Thoracic aorta (tissue), 2 donors: ENCODE data around the gene DDX20. TPM values are rescaled to one million over a fixed set of nuclear protein-coding genes. Genes with fewer than 3 reads are reported as not detected.

Experiments
- ATAC-seq: fragments of 150-250 bp; one replicate; pipeline ENCODE4 v1.8.0; 2017; ENCODE audit warnings: low read depth; ENCODE audit not compliant: insufficient number of reproducible peaks, low FRiP score
- DNase-seq: peaks from one replicate; pipeline ENCODE4 v3.0.0-alpha.2; 2020; ENCODE audit warnings: low spot score
- H3K27ac ChIP-seq, 2 donors: fragments of 200-600 bp; sonication (generic); 1 replicate in 1 of 2; 2 replicates in 1 of 2; pipeline ENCODE4 v1.5.1; 2016; ENCODE audit warnings: mild to moderate bottlenecking in 2 of 2, moderate library complexity in 2 of 2
- H3K27me3 ChIP-seq: fragments of 200-600 bp; sonication (generic); replicated peaks from 2 replicates; pipeline ENCODE4 v1.6.0; 2016; ENCODE audit warnings: mild to moderate bottlenecking; ENCODE audit not compliant: insufficient read depth
- H3K36me3 ChIP-seq: fragments of 200-600 bp; sonication (generic); one replicate; pipeline ENCODE4 v1.5.1; 2016
- H3K4me1 ChIP-seq, 2 donors: fragments of 200-600 bp; sonication (generic); 1 replicate in 1 of 2; 2 replicates in 1 of 2; pipeline versions ENCODE4 v1.5.1 to v1.6.0; 2016; ENCODE audit warnings: low read depth in 2 of 2, mild to moderate bottlenecking in 1 of 2; ENCODE audit not compliant: control insufficient read depth in 1 of 2
- H3K4me3 ChIP-seq: fragments of 200-600 bp; sonication (generic); 2 replicates; pipeline ENCODE4 v1.5.1; 2016; ENCODE audit warnings: mild to moderate bottlenecking
- H3K9me3 ChIP-seq: fragments of 200-600 bp; sonication (generic); 2 replicates; pipeline ENCODE4 v1.5.1; 2016
- total RNA-seq, 2 donors: library from RNA; depleted of rRNA; stranded (reverse); fragments of >200 nt; gene quantifications; one replicate each; pipeline versions ENCODE4 v1.1.0 to v1.2.3, GENCODE V29; 2016
- TF ChIP-seq, protein P1 (sequence below): fragments of 200-600 bp; sonication (generic); IDR thresholded peaks from one replicate; pipeline ENCODE4 v1.5.1; 2019; ENCODE audit warnings: antibody characterized with exemption

DDX20 gene
- total RNA-seq, 2 donors from 2014 or later = 17.2 to 21.5 TPM

DNA sequence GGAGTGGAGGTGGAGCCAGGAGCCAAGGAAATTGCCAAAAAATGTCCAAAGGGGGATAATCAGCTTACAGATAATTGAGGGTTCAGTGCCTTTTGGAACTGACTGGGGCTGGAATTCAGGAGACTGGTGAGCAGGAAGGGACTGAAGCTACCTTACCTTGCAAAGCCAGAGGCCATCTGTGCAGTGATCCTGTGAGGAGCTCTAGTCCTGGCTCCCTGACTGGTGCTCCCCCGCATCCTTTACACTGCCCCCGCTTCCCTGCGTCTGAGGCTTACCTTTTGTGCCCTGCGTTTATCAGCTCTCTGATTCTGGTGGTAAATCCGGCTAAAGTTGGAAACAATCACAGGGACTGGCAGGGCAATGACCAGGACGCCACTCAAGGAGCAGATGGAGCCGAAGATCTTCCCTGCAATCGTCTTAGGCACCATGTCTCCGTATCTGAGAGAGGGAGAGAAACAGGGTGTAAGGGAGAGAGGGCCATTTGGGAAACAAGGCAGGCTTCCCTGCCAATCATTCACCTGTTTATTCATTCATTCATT lies 31.0 kb downstream of the DDX20 start:
- Histone ChIP-seq H3K27me3 (no peaks in the 10 kb centered on the region), H3K4me3 (no peak overlapping the region), H3K27ac (no peak overlapping the region), H3K36me3 (no peaks in the 10 kb centered on the region), H3K9me3 (no peaks in the 10 kb centered on the region), H3K4me1 (no peaks in the 10 kb centered on the region)
- TF ChIP-seq, protein P1, sequence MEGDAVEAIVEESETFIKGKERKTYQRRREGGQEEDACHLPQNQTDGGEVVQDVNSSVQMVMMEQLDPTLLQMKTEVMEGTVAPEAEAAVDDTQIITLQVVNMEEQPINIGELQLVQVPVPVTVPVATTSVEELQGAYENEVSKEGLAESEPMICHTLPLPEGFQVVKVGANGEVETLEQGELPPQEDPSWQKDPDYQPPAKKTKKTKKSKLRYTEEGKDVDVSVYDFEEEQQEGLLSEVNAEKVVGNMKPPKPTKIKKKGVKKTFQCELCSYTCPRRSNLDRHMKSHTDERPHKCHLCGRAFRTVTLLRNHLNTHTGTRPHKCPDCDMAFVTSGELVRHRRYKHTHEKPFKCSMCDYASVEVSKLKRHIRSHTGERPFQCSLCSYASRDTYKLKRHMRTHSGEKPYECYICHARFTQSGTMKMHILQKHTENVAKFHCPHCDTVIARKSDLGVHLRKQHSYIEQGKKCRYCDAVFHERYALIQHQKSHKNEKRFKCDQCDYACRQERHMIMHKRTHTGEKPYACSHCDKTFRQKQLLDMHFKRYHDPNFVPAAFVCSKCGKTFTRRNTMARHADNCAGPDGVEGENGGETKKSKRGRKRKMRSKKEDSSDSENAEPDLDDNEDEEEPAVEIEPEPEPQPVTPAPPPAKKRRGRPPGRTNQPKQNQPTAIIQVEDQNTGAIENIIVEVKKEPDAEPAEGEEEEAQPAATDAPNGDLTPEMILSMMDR = no peak
- ATAC-seq (no peak), DNase-seq (no peak)

DNA sequence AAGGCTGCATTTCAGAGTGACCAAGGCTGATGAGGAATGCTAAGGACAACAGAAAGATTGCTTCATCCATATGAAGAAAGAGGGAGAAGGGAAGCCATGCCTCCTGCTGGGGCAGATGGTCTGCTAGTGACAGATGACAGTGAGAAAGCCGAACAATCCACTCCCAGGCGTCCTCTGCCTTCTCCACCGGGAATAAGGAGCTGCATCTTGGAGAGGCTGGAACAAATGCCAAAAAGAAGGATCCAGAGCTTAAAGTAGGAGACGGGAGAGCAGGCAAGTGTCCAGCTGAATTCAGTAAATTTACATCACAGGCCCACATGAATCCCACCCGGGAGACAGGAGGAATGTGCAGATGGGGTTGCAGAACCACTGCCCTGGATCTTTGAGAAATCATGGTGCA lies 33.4 kb downstream of the DDX20 start:
- no peak for ATAC-seq

DNA sequence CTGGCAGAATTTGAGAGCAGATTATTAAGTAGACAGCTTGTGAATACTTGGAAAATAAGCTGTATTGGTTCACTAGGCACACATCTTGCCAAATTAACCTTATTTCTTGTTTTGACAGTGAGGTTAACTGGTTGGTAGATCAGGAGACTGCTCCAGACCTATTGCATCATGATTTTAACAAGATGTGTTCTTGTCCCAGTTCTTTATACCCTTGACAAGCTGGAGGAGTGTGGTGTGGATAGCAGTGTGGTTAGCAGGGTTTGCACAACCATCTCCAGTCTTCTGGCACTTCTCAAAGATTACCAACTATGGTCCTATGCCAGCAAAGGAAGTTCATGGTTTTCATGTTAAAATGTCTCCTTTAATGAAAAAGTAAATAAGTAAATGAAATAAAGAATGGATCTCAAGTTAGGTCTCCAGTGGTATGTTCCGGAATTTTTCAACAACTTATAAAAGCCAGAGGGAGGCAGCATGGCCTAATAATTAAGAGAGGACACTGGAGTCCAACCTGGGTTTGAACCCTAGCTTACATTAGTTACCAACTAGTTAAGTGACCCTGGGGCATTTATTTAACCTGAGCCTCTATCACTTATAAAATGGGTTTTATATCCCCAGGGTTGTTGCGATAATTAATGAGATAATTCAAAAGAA lies 34.1 kb downstream of the DDX20 start:
- TF ChIP-seq, protein P1 = peak; percentile 14
- DNase-seq (no peak), ATAC-seq (no peak)
- no peak overlapping the region for H3K27ac ChIP-seq
- no peaks in the 10 kb centered on the region for H3K4me1 ChIP-seq
- H3K9me3 ChIP-seq = no peaks in the 10 kb centered on the region
- H3K4me3 ChIP-seq = no peak overlapping the region
- H3K27me3 ChIP-seq = no peaks in the 10 kb centered on the region
- H3K36me3 ChIP-seq = no peaks in the 10 kb centered on the region

More for the DNA sequence above, 33.4 kb downstream of the DDX20 start:
- TF ChIP-seq, protein P1 = no peak
- H3K9me3 ChIP-seq = no peaks in the 10 kb centered on the region
- no peak overlapping the region for H3K27ac ChIP-seq
- no peaks in the 10 kb centered on the region for H3K4me1 ChIP-seq
- H3K4me3 ChIP-seq = no peak overlapping the region
- H3K36me3 ChIP-seq = no peaks in the 10 kb centered on the region
- DNase-seq = no peak
- no peaks in the 10 kb centered on the region for H3K27me3 ChIP-seq

DNA sequence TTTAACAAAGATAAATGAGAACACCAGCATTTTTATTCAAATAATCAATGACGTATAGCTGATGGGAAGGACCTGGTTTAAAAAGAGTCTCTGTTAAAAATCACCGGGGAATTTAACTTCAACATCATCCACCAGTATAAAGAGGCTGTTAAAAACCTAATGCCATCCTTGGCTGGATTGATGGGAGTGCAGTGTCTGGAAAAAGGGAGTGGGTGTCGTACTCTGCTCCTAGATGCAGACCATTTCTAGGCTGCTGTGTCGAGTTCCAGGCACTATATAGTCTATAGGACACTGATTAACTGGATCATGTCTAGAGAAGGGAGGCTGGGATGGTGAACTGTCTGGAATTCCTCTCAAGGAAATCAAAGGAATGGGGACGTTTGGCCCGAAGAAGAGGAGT lies 36.1 kb downstream of the DDX20 start:
- DNase-seq (no peak), ATAC-seq (no peak)
- TF ChIP-seq, protein P1 = no peak
- no peak overlapping the region for H3K27ac ChIP-seq
- no peaks in the 10 kb centered on the region for H3K4me1 ChIP-seq
- H3K36me3 ChIP-seq = no peaks in the 10 kb centered on the region
- no peak overlapping the region for H3K4me3 ChIP-seq
- H3K9me3 ChIP-seq = no peaks in the 10 kb centered on the region
- H3K27me3 ChIP-seq = no peaks in the 10 kb centered on the region

DNA sequence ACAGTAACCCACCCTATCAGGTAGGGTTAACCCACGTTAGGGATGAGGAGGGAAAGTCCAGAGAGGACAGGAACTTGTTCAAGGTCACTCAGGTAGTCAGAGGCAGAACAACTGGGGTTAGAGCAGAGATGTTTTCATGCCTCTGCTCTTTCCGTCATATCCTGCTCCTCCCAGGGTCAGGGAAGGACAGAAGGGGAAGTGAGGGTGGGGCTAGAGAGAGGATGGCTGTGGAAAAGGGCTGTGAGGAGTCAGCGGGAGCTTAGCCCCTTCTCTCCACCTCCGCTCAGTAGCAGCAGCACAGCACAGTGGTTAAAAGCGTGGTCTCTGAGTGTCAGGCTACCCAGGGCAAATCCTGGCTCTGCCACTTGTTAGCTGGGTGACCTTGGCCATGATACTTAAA lies 36.5 kb downstream of the DDX20 start:
- Histone ChIP-seq H3K4me1 (no peaks in the 10 kb centered on the region), H3K27ac (no peak overlapping the region), H3K27me3 (no peaks in the 10 kb centered on the region), H3K36me3 (no peaks in the 10 kb centered on the region), H3K4me3 (no peak overlapping the region), H3K9me3 (no peaks in the 10 kb centered on the region)
- ATAC-seq (no peak), DNase-seq (no peak)
- TF ChIP-seq, protein P1 = no peak
